ENCODE data around the gene CD151.

Gene CD151

GRCh38 chr11:855796-856195, 23.0 kb downstream of the CD151 start:
- no peak for DNase-seq (ENCODE audit: low read depth)
- H3K4me3 ChIP-seq (ENCODE audit: low read depth, low read length), result no peak overlapping the region
- no peak for TF ChIP-seq CTCF (IDR thresholded peaks at IDR 0.05; ENCODE audit: insufficient read depth, low read depth, low read length, missing control alignments)

GRCh38 chr11:856397-856796, 23.6 kb downstream of the CD151 start:
- TF ChIP-seq CTCF (IDR thresholded peaks at IDR 0.05; ENCODE audit: insufficient read depth, low read depth, low read length, missing control alignments), result no peak
- DNase-seq (ENCODE audit: low read depth), result no peak
- no peak overlapping the region for H3K4me3 ChIP-seq (ENCODE audit: low read depth, low read length)

DNA sequence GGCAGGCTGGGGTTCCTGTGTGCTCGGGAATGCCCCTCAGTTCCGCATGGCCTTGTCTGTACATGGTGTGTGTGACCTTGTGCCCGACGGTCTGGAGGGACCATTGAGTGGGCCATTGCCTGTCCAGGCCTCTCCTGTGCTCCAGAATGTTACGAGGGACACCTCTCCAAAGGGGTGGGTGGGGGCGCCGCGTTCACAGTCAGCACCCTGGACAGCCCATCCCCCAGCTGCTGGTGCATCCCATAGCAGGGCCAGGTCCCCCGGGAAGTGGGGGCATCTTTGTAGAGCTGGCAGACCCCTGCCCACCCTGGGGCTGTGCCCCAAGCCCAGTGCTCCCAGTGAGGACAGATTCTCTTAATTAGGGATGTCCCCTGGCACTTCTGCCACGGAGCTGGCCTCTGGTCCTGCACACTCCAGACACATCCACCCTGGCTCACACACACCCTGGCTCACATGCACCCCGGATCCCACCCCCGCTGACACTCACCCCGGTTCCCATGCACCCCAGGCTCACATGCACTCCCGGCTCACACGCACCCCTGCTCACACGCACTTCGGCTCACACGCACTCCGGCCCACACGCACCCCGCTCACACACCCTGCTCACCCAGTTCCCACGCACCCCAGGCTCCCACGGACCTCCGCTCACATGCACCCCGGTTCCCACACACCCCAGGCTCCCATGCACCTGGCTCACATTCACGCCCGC, 25.5 kb downstream of the CD151 start:
- no peak overlapping the region for H3K4me3 ChIP-seq (ENCODE audit: low read depth, low read length)
- DNase-seq (ENCODE audit: low read depth), result no peak
- TF ChIP-seq CTCF (IDR thresholded peaks at IDR 0.05; ENCODE audit: insufficient read depth, low read depth, low read length, missing control alignments), result no peak

GRCh38 chr11:858762-859339, 26.1 kb downstream of the CD151 start:
- TF ChIP-seq CTCF (IDR thresholded peaks at IDR 0.05; ENCODE audit: insufficient read depth, low read depth, low read length, missing control alignments), result no peak
- no peak overlapping the region for H3K4me3 ChIP-seq (ENCODE audit: low read depth, low read length)
- DNase-seq (ENCODE audit: low read depth), result no peak

GRCh38 chr11:859394-860131, 26.8 kb downstream of the CD151 start:
- TF ChIP-seq CTCF (IDR thresholded peaks at IDR 0.05; ENCODE audit: insufficient read depth, low read depth, low read length, missing control alignments), result no peak
- H3K4me3 ChIP-seq (ENCODE audit: low read depth, low read length), result no peak overlapping the region
- no peak for DNase-seq (ENCODE audit: low read depth)

DNA sequence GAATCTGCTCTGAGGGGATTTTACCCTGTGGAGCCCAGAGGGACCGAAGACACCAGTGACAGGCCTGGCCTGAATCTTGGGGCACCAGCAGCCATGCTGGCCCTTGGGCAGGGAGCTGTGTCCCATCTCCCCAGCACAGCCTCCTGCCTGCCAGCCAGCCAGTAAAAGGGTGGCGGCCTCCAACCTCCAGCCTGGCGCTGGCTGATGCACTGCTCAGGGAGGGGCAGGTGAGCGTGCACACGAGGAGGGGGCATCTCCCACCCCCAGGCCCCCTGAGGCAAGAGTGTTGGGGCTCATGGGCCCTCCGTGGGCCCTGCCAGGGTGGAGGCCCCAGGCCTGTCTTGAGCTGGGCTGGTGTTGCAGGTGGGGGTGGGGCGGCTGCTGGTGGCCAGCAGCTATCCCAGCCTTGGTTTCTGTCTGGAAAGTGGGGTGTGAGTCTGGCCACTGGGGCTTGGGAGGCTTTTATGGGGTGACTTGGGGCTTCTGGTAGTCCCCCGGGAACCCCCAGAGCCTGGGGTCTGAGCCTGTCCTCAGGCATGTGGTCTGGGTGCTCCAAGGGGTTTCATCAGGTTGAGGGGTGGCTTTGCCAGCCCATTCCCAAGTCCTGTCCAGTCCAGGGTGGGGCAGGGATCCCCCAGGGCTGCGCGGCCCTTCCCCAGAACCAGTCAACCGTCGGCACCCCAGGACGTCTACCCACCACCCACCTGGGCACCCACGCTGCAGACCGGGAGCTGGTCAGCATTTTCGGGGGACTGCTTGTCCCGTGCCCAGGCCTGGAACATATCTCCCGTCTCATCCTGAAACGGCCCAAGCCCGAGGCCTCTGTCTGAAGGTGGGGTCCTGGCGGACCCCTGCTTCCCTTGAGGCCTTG, 27.7 kb downstream of the CD151 start:
- TF ChIP-seq CTCF (IDR thresholded peaks at IDR 0.05; ENCODE audit: insufficient read depth, low read depth, low read length, missing control alignments), result no peak
- H3K4me3 ChIP-seq (ENCODE audit: low read depth, low read length), result no peak overlapping the region
- no peak for DNase-seq (ENCODE audit: low read depth)

Data from GM12865 (cell line).